ENCODE measurements around the gene AREL1.

Gene AREL1

DNA sequence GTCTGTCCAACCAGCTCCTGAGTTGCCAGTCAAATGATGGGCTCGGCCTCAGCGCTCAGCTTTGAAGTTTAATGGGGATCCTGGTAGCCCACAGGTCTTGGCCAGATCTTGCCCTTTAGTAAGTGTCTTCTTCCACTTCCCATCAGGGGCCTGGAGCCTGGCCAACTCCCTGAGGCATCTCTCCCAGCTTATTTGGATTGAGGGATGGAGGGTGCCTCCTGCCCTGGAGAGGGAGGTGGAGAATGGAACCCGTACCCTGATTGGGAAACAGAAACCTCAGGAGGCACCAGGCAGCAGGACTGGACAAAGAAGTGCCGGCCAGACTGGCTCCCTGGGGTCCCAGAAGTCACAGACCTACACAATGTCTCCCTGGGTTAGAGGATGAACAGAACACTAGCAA, 60.3 kb downstream of the AREL1 start:
- H3K4me3 ChIP-seq (ENCODE audit: control insufficient read depth, low read depth, low read length): no peak overlapping the region
- TF ChIP-seq, protein P1, sequence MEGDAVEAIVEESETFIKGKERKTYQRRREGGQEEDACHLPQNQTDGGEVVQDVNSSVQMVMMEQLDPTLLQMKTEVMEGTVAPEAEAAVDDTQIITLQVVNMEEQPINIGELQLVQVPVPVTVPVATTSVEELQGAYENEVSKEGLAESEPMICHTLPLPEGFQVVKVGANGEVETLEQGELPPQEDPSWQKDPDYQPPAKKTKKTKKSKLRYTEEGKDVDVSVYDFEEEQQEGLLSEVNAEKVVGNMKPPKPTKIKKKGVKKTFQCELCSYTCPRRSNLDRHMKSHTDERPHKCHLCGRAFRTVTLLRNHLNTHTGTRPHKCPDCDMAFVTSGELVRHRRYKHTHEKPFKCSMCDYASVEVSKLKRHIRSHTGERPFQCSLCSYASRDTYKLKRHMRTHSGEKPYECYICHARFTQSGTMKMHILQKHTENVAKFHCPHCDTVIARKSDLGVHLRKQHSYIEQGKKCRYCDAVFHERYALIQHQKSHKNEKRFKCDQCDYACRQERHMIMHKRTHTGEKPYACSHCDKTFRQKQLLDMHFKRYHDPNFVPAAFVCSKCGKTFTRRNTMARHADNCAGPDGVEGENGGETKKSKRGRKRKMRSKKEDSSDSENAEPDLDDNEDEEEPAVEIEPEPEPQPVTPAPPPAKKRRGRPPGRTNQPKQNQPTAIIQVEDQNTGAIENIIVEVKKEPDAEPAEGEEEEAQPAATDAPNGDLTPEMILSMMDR (conservative IDR thresholded peaks at IDR 0.05; ENCODE audit: control insufficient read depth, insufficient read depth, low read depth, low read length): no peak
- DNase-seq (ENCODE audit: low read depth): no peak

DNA sequence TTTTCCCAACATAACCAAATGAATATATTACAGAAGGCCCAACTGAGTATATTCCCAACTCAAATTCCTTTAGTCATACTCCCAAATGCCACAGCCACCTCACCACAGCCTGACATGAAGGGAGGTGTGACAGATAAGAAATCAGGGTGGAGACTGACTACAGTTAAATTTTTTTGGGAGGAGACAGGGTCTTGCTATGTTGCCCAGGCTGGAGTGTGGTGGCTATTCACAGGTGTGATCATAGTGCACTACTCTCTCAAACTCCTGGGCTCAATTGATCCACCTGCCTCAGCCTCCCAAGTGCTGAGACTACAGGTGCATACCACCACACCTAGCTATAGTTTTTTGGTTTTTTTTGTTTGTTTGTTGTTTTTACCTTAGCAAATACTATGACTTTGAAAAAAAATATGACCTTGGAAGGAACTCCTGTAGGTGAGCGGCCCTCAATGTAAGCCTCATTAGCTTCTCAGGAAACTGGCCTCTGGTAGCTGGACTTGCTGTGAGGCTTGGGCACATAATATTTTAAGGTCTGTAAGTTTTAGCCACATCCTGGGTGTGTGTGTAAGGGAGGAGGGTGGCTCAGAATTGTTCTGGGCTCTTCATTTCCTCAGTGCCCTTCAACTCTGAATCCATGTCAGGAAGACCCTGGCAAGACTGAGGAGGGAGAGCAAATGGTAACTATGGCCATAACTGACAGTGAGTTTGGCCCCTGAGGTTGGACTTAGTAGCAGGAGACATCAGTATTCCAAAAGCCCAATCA, 61.8 kb downstream of the AREL1 start:
- no peak overlapping the region for H3K4me3 ChIP-seq (ENCODE audit: control insufficient read depth, low read depth, low read length)
- no peak for DNase-seq (ENCODE audit: low read depth)
- TF ChIP-seq, protein P1 (conservative IDR thresholded peaks at IDR 0.05; ENCODE audit: control insufficient read depth, insufficient read depth, low read depth, low read length): no peak

GRCh38 chr14:74649673-74650072, 63.2 kb downstream of the AREL1 start:
- DNase-seq (ENCODE audit: low read depth): no peak

GRCh38 chr14:74649167-74649566, 63.7 kb downstream of the AREL1 start:
- TF ChIP-seq, protein P1 (conservative IDR thresholded peaks at IDR 0.05; ENCODE audit: control insufficient read depth, insufficient read depth, low read depth, low read length): no peak
- DNase-seq (ENCODE audit: low read depth): no peak
- H3K4me3 ChIP-seq (ENCODE audit: control insufficient read depth, low read depth, low read length): no peak overlapping the region

More at GRCh38 chr14:74649673-74650072, 63.2 kb downstream of the AREL1 start:
- TF ChIP-seq, protein P1 (conservative IDR thresholded peaks at IDR 0.05; ENCODE audit: control insufficient read depth, insufficient read depth, low read depth, low read length): no peak
- no peak overlapping the region for H3K4me3 ChIP-seq (ENCODE audit: control insufficient read depth, low read depth, low read length)

- no peak for DNase-seq (ENCODE audit: low read depth)
- TF ChIP-seq, protein P1 (conservative IDR thresholded peaks at IDR 0.05; ENCODE audit: control insufficient read depth, insufficient read depth, low read depth, low read length): no peak
- H3K4me3 ChIP-seq (ENCODE audit: control insufficient read depth, low read depth, low read length): no peak overlapping the region
These were observed 64.3 kb downstream of the AREL1 start for GRCh38 chr14:74648601-74649000.

GRCh38 chr14:74647678-74648461, 65.0 kb downstream of the AREL1 start:
- H3K4me3 ChIP-seq (ENCODE audit: control insufficient read depth, low read depth, low read length): no peak overlapping the region
- TF ChIP-seq, protein P1 (conservative IDR thresholded peaks at IDR 0.05; ENCODE audit: control insufficient read depth, insufficient read depth, low read depth, low read length): no peak
- DNase-seq (ENCODE audit: low read depth): no peak

Data from fibroblast of mammary gland (primary cell).